GM12878 (cell line): ENCODE measurements around the gene PPM1E. TPM values are rescaled to one million over a fixed set of nuclear protein-coding genes. Genes with fewer than 3 reads are reported as not detected.
A peak's percentile ranks its signal among the peaks of the same experiment; 100 is the strongest.

Experiments
- ATAC-seq: fragments of 200-7000 bp; cut with Tn5 transposase; 3 replicates; pipeline ENCODE4 v1.9.1; 2020; ENCODE audit warnings: mild to moderate bottlenecking, moderate library complexity
- BruUV-seq: library from RNA; stranded (reverse); fragments of 400-500 nt; replicated peaks from 2 replicates; lab custom pipeline; 2021; lab: Mats Ljungman, UMichigan
- CTCF ChIA-PET: fragments of 300-600 bp; sonication (Branson Sonifier 250); formaldehyde crosslinking; extraction: SDS; loops from one replicate; lab custom pipeline; 2021; ENCODE audit warnings: inconsistent platforms; lab: Yijun Ruan, JAX
- POLR2A ChIA-PET: fragments of 350-600 bp; formaldehyde crosslinking; extraction: SDS; loops from one replicate; lab custom pipeline; 2021; ENCODE audit warnings: inconsistent platforms; lab: Charles Lee
- RAD21 ChIA-PET: fragments of 300-600 bp; sonication (Branson Sonifier 250); formaldehyde crosslinking; loops from one replicate; lab custom pipeline; 2023; ENCODE audit warnings: antibody characterized with exemption; ENCODE audit not compliant: unreplicated experiment; lab: Charles Lee
- SMC1A ChIA-PET: fragments of 300-600 bp; sonication (Branson Sonifier 250); formaldehyde crosslinking; loops from one replicate; lab custom pipeline; 2023; ENCODE audit not compliant: unreplicated experiment, uncharacterized antibody; lab: Charles Lee
- DNase-seq: peaks from one replicate; pipeline ENCODE4 v3.0.0-alpha.2; 2011; ENCODE audit warnings: low read depth, low spot score
- FAIRE-seq: peaks from 3 replicates; lab custom pipeline; 2011; peaks lifted over from hg19 to GRCh38; lab: Jason Lieb, UNC
- H2AFZ ChIP-seq: 2 replicates; pipeline ENCODE4 v1.6.0; 2011; ENCODE audit warnings: low read depth, low read length, control low read depth; ENCODE audit not compliant: control insufficient read depth
- H3K27ac ChIP-seq: 2 replicates; pipeline ENCODE4 v1.5.1; 2011; ENCODE audit warnings: control low read depth; ENCODE audit not compliant: control insufficient read depth, insufficient read depth
- H3K27me3 ChIP-seq, 2 experiments: replicated peaks in 1 of 2; 2 replicates each; pipeline versions ENCODE4 v1.6.0 to v1.6.1; 2011; ENCODE audit warnings: low read length in 1 of 2; ENCODE audit not compliant: control insufficient read depth in 2 of 2, insufficient read depth in 2 of 2
- H3K36me3 ChIP-seq, 2 experiments: 2 replicates each; pipeline ENCODE4 v1.5.1; 2011; ENCODE audit warnings: low read length in 1 of 2; ENCODE audit not compliant: control insufficient read depth in 2 of 2, insufficient read depth in 2 of 2
- H3K4me1 ChIP-seq: 2 replicates; pipeline ENCODE4 v1.6.1; 2011; ENCODE audit warnings: mild to moderate bottlenecking, low read length, moderate library complexity, mixed read lengths; ENCODE audit not compliant: control insufficient read depth, insufficient read depth
- H3K4me2 ChIP-seq: 2 replicates; pipeline ENCODE4 v1.6.0; 2011; ENCODE audit warnings: control low read depth; ENCODE audit not compliant: control insufficient read depth, insufficient read depth
- H3K4me3 ChIP-seq: fragments of 200-600 bp; sonication (generic); 2 replicates; pipeline ENCODE4 v1.5.1; 2016
- H3K79me2 ChIP-seq: 2 replicates; pipeline ENCODE4 v1.6.0; 2011; ENCODE audit warnings: low read length; ENCODE audit not compliant: control insufficient read depth, insufficient read depth
- H3K9ac ChIP-seq: 2 replicates; pipeline ENCODE4 v1.8.0; 2011; ENCODE audit warnings: low read length, control low read depth, mixed read lengths; ENCODE audit not compliant: control insufficient read depth, insufficient read depth
- H3K9me3 ChIP-seq: replicated peaks from 3 replicates; pipeline ENCODE4 v1.5.1; 2011; ENCODE audit warnings: mild to moderate bottlenecking, low read length; ENCODE audit not compliant: control insufficient read depth, insufficient read depth
- H4K20me1 ChIP-seq: 2 replicates; pipeline ENCODE4 v1.6.0; 2011; ENCODE audit not compliant: control insufficient read depth, insufficient read depth
- DPF2 ChIP-seq: fragments of 450-650 bp; IDR thresholded peaks from 2 replicates; pipeline ENCODE4 v1.6.1; 2017; ENCODE audit warnings: mild to moderate bottlenecking
- IKZF1 ChIP-seq: fragments of 450-650 bp; conservative IDR thresholded peaks from 2 replicates; pipeline ENCODE4 v1.6.1; 2017; ENCODE audit warnings: antibody characterized with exemption, mild to moderate bottlenecking
- IKZF2 ChIP-seq, 2 experiments: fragments of 450-650 bp; IDR thresholded peaks; 2 replicates each; pipeline ENCODE4 v1.6.1; 2017; ENCODE audit warnings: mild to moderate bottlenecking in 2 of 2, moderate library complexity in 2 of 2
- MEF2A ChIP-seq: IDR thresholded peaks from 2 replicates; pipeline ENCODE4 v1.6.1; 2011; ENCODE audit warnings: low read depth, mild to moderate bottlenecking, low read length, moderate library complexity; ENCODE audit not compliant: insufficient read depth
- MEF2B ChIP-seq: fragments of 450-650 bp; IDR thresholded peaks from 2 replicates; pipeline ENCODE4 v1.6.1; 2018; ENCODE audit warnings: mild to moderate bottlenecking, moderate library complexity; ENCODE audit not compliant: partially characterized antibody, poor library complexity, severe bottlenecking
- MTA2 ChIP-seq: fragments of 450-650 bp; IDR thresholded peaks from 2 replicates; pipeline ENCODE4 v1.6.1; 2016; ENCODE audit warnings: low read depth, mild to moderate bottlenecking, moderate library complexity
- NFYA ChIP-seq: IDR thresholded peaks from 2 replicates; pipeline ENCODE4 v1.6.1; 2011; ENCODE audit warnings: low read depth, mild to moderate bottlenecking, low read length, improper control_type of control experiment, borderline replicate concordance
- NRF1 ChIP-seq: conservative IDR thresholded peaks from 2 replicates; pipeline ENCODE4 v1.6.1; 2011; ENCODE audit warnings: mild to moderate bottlenecking, low read depth, low read length, improper control_type of control experiment
- SPI1 ChIP-seq: IDR thresholded peaks from 2 replicates; pipeline ENCODE4 v1.6.1; 2011; ENCODE audit warnings: low read depth, mild to moderate bottlenecking, low read length, moderate library complexity, borderline replicate concordance; ENCODE audit not compliant: insufficient read depth
- WGBS: methylation state at CpG from one replicate; pipeline ENCODE4 v1.1.6; 2016; ENCODE audit warnings: low lambda C conversion rate; ENCODE audit not compliant: insufficient replicate concordance, insufficient coverage; ENCODE audit errors: missing lambda C conversion rate; 5-methylcytosine and 5-hydroxymethylcytosine counted together
- in situ Hi-C: fragments of 300-500 bp; cut with MboI; formaldehyde crosslinking; loops from 9 replicates; pipeline ENCODE4 v1.14.3; 2018; ENCODE audit warnings: mixed read lengths
- intact Hi-C: fragments of 100-400 bp; cut with micrococcal nuclease; formaldehyde crosslinking; loops from one replicate; pipeline ENCODE4 v1.14.2; 2022; ENCODE audit not compliant: unreplicated experiment
- polyA plus RNA-seq, 11 experiments: library from polyadenylated mRNA; depleted of rRNA in 4 of 11; unstranded in 6 of 11; stranded (reverse) in 5 of 11; fragments of >200 nt; fragmentation: Nextera tagmentation in 4 of 11; fragmentation: Illumina TruSeq in 1 of 11; extraction: Ambion mirVana in 4 of 11; extraction: Trizol in 1 of 11; gene quantifications; 1 replicate in 1 of 11; 2 replicates in 10 of 11; pipeline versions ENCODE4 v1.2.1 to v1.2.3, GENCODE V29; 2011 to 2016; ENCODE audit warnings: inconsistent platforms in 2 of 11, missing spikeins in 2 of 11, low read depth in 1 of 11
- total RNA-seq, 4 experiments: library from RNA; depleted of rRNA in 3 of 4; stranded (reverse); fragments of >200 nt in 3 of 4; fragmentation: Illumina TruSeq in 1 of 4; extraction: Trizol in 1 of 4; gene quantifications; 2 replicates each; pipeline versions ENCODE4 v1.2.1 to v1.2.3, GENCODE V29; 2013 to 2021

PPM1E gene
- total and polyA plus RNA-seq, 10 of the 15 experiments (the other 5 are each of a cell fraction or from before 2014, with no cell fraction given) = 0.07 to 0.28 (median 0.16) TPM

DNA sequence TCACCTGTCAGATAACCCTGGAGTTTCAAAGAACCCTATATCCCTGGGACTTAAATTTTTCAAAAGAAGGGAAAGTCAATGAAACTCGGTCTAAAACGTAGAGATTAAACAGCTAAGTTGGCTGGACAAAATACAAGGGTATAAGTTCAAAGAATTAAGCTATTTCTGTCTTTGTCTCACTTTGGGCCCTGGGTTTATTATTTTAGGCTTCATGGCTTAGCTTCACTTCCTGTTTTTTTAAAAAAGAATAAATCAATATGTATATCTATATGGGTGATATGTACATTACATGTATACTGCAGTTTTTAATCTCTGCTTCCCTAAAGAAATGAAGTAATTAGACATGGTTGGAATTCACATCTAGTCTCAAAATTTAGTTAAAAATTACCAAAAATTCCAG is 218.7 kb downstream of the PPM1E start:
- no peak for TF ChIP-seq NRF1
- TF ChIP-seq IKZF1 = peak; percentile 36; the same call in 1 of the 2 replicates
- peak; percentile 41 for TF ChIP-seq MTA2
- TF ChIP-seq MEF2A = peak; percentile 68; the same call in 1 of the 2 replicates
- 0 out of 2 replicates have a peak, but pooled peaks have one; percentile 30 for TF ChIP-seq DPF2
- TF ChIP-seq IKZF2 (IDR thresholded peaks at IDR 0.05) = 0 out of 4 replicates have a peak, but pooled peaks of 1 of the 2 experiments have one; percentile 32
- peak; percentile 86 for TF ChIP-seq SPI1
- TF ChIP-seq MEF2B = peak; percentile 75
- TF ChIP-seq NFYA = no peak
- ChIA-PET RAD21 (interaction anchor here (0.9 to 1.3 kb wide), 5 partner anchors 11 to 272 kb away, joined by 3 to 5 read pairs (median 4); no protein-coding TSS in a partner anchor), CTCF (interaction anchor here (0.7 to 3.4 kb wide), 8 partner anchors 8 to 263 kb away, joined by 3 to 12 read pairs (median 4); no protein-coding TSS in a partner anchor), POLR2A (interaction anchor here (0.5 to 0.9 kb wide), 2 partner anchors 16 to 182 kb away, joined by 4 to 5 read pairs; no protein-coding TSS in a partner anchor), SMC1A (interaction anchor here (0.6 to 2.8 kb wide), 13 partner anchors 8 to 80 kb away, joined by 3 to 14 read pairs (median 4); no protein-coding TSS in a partner anchor)
- ATAC-seq = peak; percentile 38; the same call in 2 of the 3 replicates
- no TSS peak for BruUV-seq
- Histone ChIP-seq H3K4me2 (peak overlapping the region; percentile 48), H3K4me3 (no peak overlapping the region), H3K27me3 (no peaks in the 10 kb centered on the region), H3K9me3 (no peaks in the 10 kb centered on the region), H3K79me2 (no peaks in the 10 kb centered on the region), H4K20me1 (no peaks in the 10 kb centered on the region), H2AFZ (peak overlapping the region; percentile 51; the same call in 1 of the 2 replicates), H3K27ac (no peak overlapping the region; the same call in 1 of the 2 replicates), H3K36me3 (no peaks in the 10 kb centered on the region), H3K4me1 (peaks cover 13% of the 10 kb centered on the region), H3K9ac (no peak overlapping the region)
- intact Hi-C loops = no loop called here
- WGBS = 36% methylated on average over 2 of the region's 2 CpGs
- no peak for FAIRE-seq
- no peak for DNase-seq
- in situ Hi-C loops = no loop called here
